Lower leg skin (tissue), 3 donors: Measurements from ENCODE around the gene SELP.

Source experiments
- CTCF ChIP-seq, 3 donors: fragments of 450-650 bp; IDR thresholded peaks; one replicate each; pipeline ENCODE4 v1.5.1; 2016; ENCODE audit warnings: antibody characterized with exemption in 3 of 3, mild to moderate bottlenecking in 3 of 3, moderate library complexity in 2 of 3
- POLR2A ChIP-seq, 2 donors: fragments of 450-650 bp; IDR thresholded peaks; one replicate each; pipeline ENCODE4 v1.6.1; 2016 to 2017; ENCODE audit warnings: antibody characterized with exemption in 2 of 2, mild to moderate bottlenecking in 1 of 2, moderate library complexity in 1 of 2

GRCh38 chr1:169634877-169635276, 5.0 kb upstream of the SELP start:
- no peak for TF ChIP-seq CTCF (IDR thresholded peaks at IDR 0.05)
- no peak for TF ChIP-seq POLR2A (IDR thresholded peaks at IDR 0.05)
